Mesendoderm (in vitro differentiated cells): ENCODE results near the gene SCAMP1.

Experiments used
- DNase-seq: peaks from one replicate; pipeline ENCODE4 v3.0.0; 2013
- H2AK5ac ChIP-seq: 2 replicates; pipeline ENCODE4 v1.6.1; 2013; ENCODE audit warnings: low read length, inconsistent platforms
- H2BK120ac ChIP-seq: 2 replicates; pipeline ENCODE4 v1.6.1; 2013; ENCODE audit warnings: low read depth, mild to moderate bottlenecking, low read length, moderate library complexity, mixed read lengths
- H2BK15ac ChIP-seq: replicated peaks from 2 replicates; pipeline ENCODE4 v1.6.1; 2013; ENCODE audit warnings: low read depth, mild to moderate bottlenecking, moderate library complexity
- H2BK5ac ChIP-seq: 2 replicates; pipeline ENCODE4 v1.6.1; 2013; ENCODE audit warnings: low read length, inconsistent platforms
- H3K18ac ChIP-seq: 2 replicates; pipeline ENCODE4 v1.6.1; 2013; ENCODE audit warnings: mild to moderate bottlenecking, low read length, mixed read lengths
- H3K23ac ChIP-seq: one replicate; pipeline ENCODE4 v1.6.1; 2013; ENCODE audit warnings: low read length
- H3K27ac ChIP-seq: 2 replicates; pipeline ENCODE4 v1.5.1; 2013; ENCODE audit warnings: low read depth, mild to moderate bottlenecking, inconsistent platforms, low read length, moderate library complexity
- H3K27me3 ChIP-seq: 2 replicates; pipeline ENCODE4 v1.6.1; 2013; ENCODE audit warnings: low read length, control low read depth, mild to moderate bottlenecking, inconsistent platforms; ENCODE audit not compliant: insufficient read depth, poor library complexity
- H3K36me3 ChIP-seq: 2 replicates; pipeline ENCODE4 v1.6.1; 2013; ENCODE audit warnings: low read length, inconsistent platforms; ENCODE audit not compliant: control insufficient read depth, insufficient read depth
- H3K4ac ChIP-seq: one replicate; pipeline ENCODE4 v1.6.1; 2013; ENCODE audit warnings: low read depth, mild to moderate bottlenecking, low read length, moderate library complexity
- H3K4me1 ChIP-seq: 2 replicates; pipeline ENCODE4 v1.6.1; 2013; ENCODE audit warnings: low read depth, low read length, inconsistent platforms; ENCODE audit not compliant: control insufficient read depth
- H3K4me2 ChIP-seq: 2 replicates; pipeline ENCODE4 v1.6.1; 2013; ENCODE audit warnings: low read length
- H3K4me3 ChIP-seq: 2 replicates; pipeline ENCODE4 v1.5.1; 2013; ENCODE audit warnings: mild to moderate bottlenecking, low read length
- H3K56ac ChIP-seq: one replicate; pipeline ENCODE4 v1.6.1; 2013; ENCODE audit warnings: low read length
- H3K79me1 ChIP-seq: 2 replicates; pipeline ENCODE4 v1.6.1; 2013; ENCODE audit warnings: low read length, inconsistent platforms
- H3K79me2 ChIP-seq: 2 replicates; pipeline ENCODE4 v1.6.1; 2013; ENCODE audit warnings: mild to moderate bottlenecking, low read length; ENCODE audit not compliant: control insufficient read depth, insufficient read depth
- H3K9ac ChIP-seq: 2 replicates; pipeline ENCODE4 v1.6.1; 2013; ENCODE audit warnings: low read length, inconsistent platforms
- H4K5ac ChIP-seq: one replicate; pipeline ENCODE4 v1.6.1; 2013; ENCODE audit warnings: low read length
- H4K8ac ChIP-seq: one replicate; pipeline ENCODE4 v1.6.1; 2013; ENCODE audit warnings: low read depth, mild to moderate bottlenecking, control low read depth, low read length, moderate library complexity
- WGBS: extraction: QIAGEN DNeasy Blood & Tissue Kit; methylation state at CpG from one replicate; pipeline ENCODE4 v1.1.7; 2013; ENCODE audit warnings: low lambda C conversion rate, missing lambda C conversion rate; ENCODE audit not compliant: insufficient coverage; ENCODE audit errors: extremely low coverage; 5-methylcytosine and 5-hydroxymethylcytosine counted together

The SCAMP1 gene

GRCh38 chr5:78471896-78472295 is 111.5 kb downstream of the SCAMP1 start:
- Histone ChIP-seq H3K4me2 (no peak overlapping the region), H3K9ac (no peak overlapping the region), H2BK120ac (no peak overlapping the region), H3K4me3 (no peak overlapping the region), H2BK15ac (no peak overlapping the region), H3K23ac (no peak overlapping the region), H3K56ac (no peak overlapping the region), H3K18ac (no peak overlapping the region), H2AK5ac (no peak overlapping the region), H2BK5ac (no peak overlapping the region), H3K27me3 (no peaks in the 10 kb centered on the region), H3K79me1 (no peaks in the 10 kb centered on the region), H3K4me1 (no peaks in the 10 kb centered on the region), H3K4ac (no peak overlapping the region), H3K27ac (no peak overlapping the region), H3K36me3 (no peaks in the 10 kb centered on the region), H4K5ac (no peak overlapping the region), H4K8ac (no peak overlapping the region), H3K79me2 (no peaks in the 10 kb centered on the region)
- no peak for DNase-seq

- no peaks in the 10 kb centered on the region for H3K79me1 ChIP-seq
- H3K56ac ChIP-seq, result no peak overlapping the region
- H2BK120ac ChIP-seq, result no peak overlapping the region
- DNase-seq, result no peak
- no peak overlapping the region for H3K9ac ChIP-seq
- H4K8ac ChIP-seq, result no peak overlapping the region
- H2AK5ac ChIP-seq, result no peak overlapping the region
- H3K4me2 ChIP-seq, result no peak overlapping the region
- no peaks in the 10 kb centered on the region for H3K79me2 ChIP-seq
- H3K4ac ChIP-seq, result no peak overlapping the region
- no peak overlapping the region for H3K18ac ChIP-seq
- H3K23ac ChIP-seq, result no peak overlapping the region
- no peak overlapping the region for H2BK15ac ChIP-seq
- H3K4me3 ChIP-seq, result no peak overlapping the region
- H3K4me1 ChIP-seq, result no peaks in the 10 kb centered on the region
- H4K5ac ChIP-seq, result no peak overlapping the region
- no peaks in the 10 kb centered on the region for H3K27me3 ChIP-seq
- no peak overlapping the region for H2BK5ac ChIP-seq
- no peaks in the 10 kb centered on the region for H3K36me3 ChIP-seq
- H3K27ac ChIP-seq, result no peak overlapping the region
Measured at GRCh38 chr5:78472469-78473106, 112.2 kb downstream of the SCAMP1 start.

GRCh38 chr5:78473751-78474150 is 113.3 kb downstream of the SCAMP1 start:
- Histone ChIP-seq H3K23ac (no peak overlapping the region), H3K4ac (no peak overlapping the region), H3K18ac (no peak overlapping the region), H4K5ac (no peak overlapping the region), H2BK15ac (no peak overlapping the region), H2BK5ac (no peak overlapping the region), H2BK120ac (no peak overlapping the region), H3K79me2 (no peaks in the 10 kb centered on the region), H2AK5ac (no peak overlapping the region), H3K27ac (no peak overlapping the region), H3K4me2 (no peak overlapping the region), H3K56ac (no peak overlapping the region), H3K4me1 (no peaks in the 10 kb centered on the region), H3K4me3 (no peak overlapping the region), H3K9ac (no peak overlapping the region), H4K8ac (no peak overlapping the region), H3K27me3 (no peaks in the 10 kb centered on the region), H3K36me3 (no peaks in the 10 kb centered on the region), H3K79me1 (no peaks in the 10 kb centered on the region)
- no peak for DNase-seq
- WGBS, result no CpG with 5 or more reads among the region's 1 CpG

GRCh38 chr5:78475370-78475769 is 115.0 kb downstream of the SCAMP1 start:
- Histone ChIP-seq H3K27ac (no peak overlapping the region), H2BK120ac (no peak overlapping the region), H3K4me3 (no peak overlapping the region), H3K79me2 (no peaks in the 10 kb centered on the region), H3K36me3 (no peaks in the 10 kb centered on the region), H3K4ac (no peak overlapping the region), H3K27me3 (no peaks in the 10 kb centered on the region), H3K4me1 (no peaks in the 10 kb centered on the region), H3K79me1 (no peaks in the 10 kb centered on the region), H3K23ac (no peak overlapping the region), H2BK15ac (no peak overlapping the region), H3K18ac (no peak overlapping the region), H4K8ac (no peak overlapping the region), H3K9ac (no peak overlapping the region), H4K5ac (no peak overlapping the region), H2BK5ac (no peak overlapping the region), H3K56ac (no peak overlapping the region), H3K4me2 (no peak overlapping the region), H2AK5ac (no peak overlapping the region)
- no CpG with 5 or more reads among the region's 3 CpGs for WGBS
- no peak for DNase-seq

GRCh38 chr5:78476795-78477194 is 116.4 kb downstream of the SCAMP1 start:
- Histone ChIP-seq H3K56ac (no peak overlapping the region), H3K4me1 (no peaks in the 10 kb centered on the region), H2AK5ac (no peak overlapping the region), H3K4ac (no peak overlapping the region), H3K23ac (no peak overlapping the region), H3K36me3 (no peaks in the 10 kb centered on the region), H3K27ac (no peak overlapping the region), H2BK5ac (no peak overlapping the region), H3K18ac (no peak overlapping the region), H2BK15ac (no peak overlapping the region), H3K4me2 (no peak overlapping the region), H3K79me1 (no peaks in the 10 kb centered on the region), H4K5ac (no peak overlapping the region), H3K79me2 (no peaks in the 10 kb centered on the region), H2BK120ac (no peak overlapping the region), H3K27me3 (no peaks in the 10 kb centered on the region), H4K8ac (no peak overlapping the region), H3K4me3 (no peak overlapping the region), H3K9ac (no peak overlapping the region)
- DNase-seq, result no peak
- no CpG with 5 or more reads among the region's 1 CpG for WGBS

- no peak overlapping the region for H3K4me3 ChIP-seq
- DNase-seq, result no peak
- H3K4me1 ChIP-seq, result no peaks in the 10 kb centered on the region
- H3K27ac ChIP-seq, result no peak overlapping the region
- H2AK5ac ChIP-seq, result no peak overlapping the region
- no peak overlapping the region for H2BK5ac ChIP-seq
- H2BK15ac ChIP-seq, result no peak overlapping the region
- no peak overlapping the region for H3K23ac ChIP-seq
- no peak overlapping the region for H3K4ac ChIP-seq
- no peak overlapping the region for H4K8ac ChIP-seq
- H2BK120ac ChIP-seq, result no peak overlapping the region
- no peaks in the 10 kb centered on the region for H3K27me3 ChIP-seq
- no peak overlapping the region for H3K56ac ChIP-seq
- H3K79me2 ChIP-seq, result no peaks in the 10 kb centered on the region
- H3K18ac ChIP-seq, result no peak overlapping the region
- H3K4me2 ChIP-seq, result no peak overlapping the region
- H3K36me3 ChIP-seq, result peaks cover 1% of the 10 kb centered on the region
- H3K79me1 ChIP-seq, result no peaks in the 10 kb centered on the region
- no CpG with 5 or more reads among the region's 1 CpG for WGBS
- no peak overlapping the region for H4K5ac ChIP-seq
- no peak overlapping the region for H3K9ac ChIP-seq
Measured at GRCh38 chr5:78482948-78483347, 122.5 kb downstream of the SCAMP1 start.
